Measurements from ENCODE around the gene ANKH.
"Not testable (repeated sequence)": the region's sequence is repeated elsewhere in the genome, so short reads cannot be mapped to it uniquely, and the experiment has no call there.

The ANKH gene

DNA sequence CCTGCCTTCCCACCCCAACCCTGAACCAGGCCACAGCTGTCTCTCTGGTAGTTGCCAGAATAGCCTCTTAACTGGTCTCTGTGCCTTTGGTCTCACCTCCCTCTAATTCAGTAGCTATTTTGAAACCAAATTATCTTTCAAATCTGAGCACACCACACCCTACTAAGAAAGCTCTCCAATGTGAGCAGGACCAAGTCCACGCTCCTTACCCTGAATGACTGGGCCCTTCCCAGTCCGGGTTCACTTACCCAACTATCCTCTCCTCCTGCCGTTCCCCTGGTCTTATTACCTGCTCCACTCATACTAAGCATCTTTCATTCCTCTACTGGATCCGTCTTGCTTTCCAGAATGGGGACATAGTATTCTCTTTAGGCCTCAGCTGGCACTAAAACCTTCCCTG, 16.8 kb downstream of the ANKH start:
- no peak for DNase-seq (ENCODE audit: low read depth in 2 of 2)

- no peak for DNase-seq (ENCODE audit: low read depth in 2 of 2)
Observed at GRCh38 chr5:14853685-14854084, 17.9 kb downstream of the ANKH start.

DNA sequence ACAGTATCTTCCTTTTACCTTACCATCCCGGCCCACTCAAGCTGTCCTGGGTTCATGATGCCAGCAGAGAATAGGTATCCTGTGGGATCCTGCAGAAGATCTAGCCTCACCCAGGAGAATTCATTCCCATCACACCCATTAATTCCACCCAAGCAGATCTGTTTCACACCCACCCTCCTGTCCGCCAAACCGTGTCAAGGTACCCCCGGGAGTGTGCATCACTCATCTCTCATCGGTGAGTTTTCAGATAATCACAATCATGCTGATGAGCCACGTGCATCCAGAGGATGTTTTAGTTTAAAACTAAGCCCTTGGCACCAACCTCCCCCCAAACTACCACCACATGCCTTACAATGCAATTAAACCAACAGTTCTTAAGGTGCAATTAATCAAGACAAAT, 18.8 kb downstream of the ANKH start:
- DNase-seq (ENCODE audit: low read depth in 2 of 2) = no peak

- DNase-seq (ENCODE audit: low read depth in 2 of 2) = no peak
Observed at GRCh38 chr5:14851999-14852526, 19.5 kb downstream of the ANKH start.

DNA sequence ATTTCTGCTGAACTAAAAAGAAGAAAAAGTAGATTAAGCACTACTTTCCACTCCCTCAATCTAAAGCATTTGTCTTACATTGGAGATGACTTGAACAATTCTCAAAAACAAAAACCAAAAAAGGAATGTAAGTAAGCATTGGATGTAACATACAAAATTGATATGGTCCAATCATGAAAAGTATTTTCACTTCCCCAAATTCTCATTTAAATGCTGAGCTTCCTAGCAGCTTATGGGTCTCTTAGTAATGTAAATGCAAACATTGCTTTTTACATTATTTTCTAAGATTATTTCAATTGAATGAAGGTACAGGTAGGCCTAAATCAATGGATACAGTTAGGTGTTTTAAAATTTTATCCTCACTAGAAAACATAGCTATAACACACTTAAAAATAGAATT, 20.0 kb downstream of the ANKH start:
- no peak for DNase-seq (ENCODE audit: low read depth in 2 of 2)

DNA sequence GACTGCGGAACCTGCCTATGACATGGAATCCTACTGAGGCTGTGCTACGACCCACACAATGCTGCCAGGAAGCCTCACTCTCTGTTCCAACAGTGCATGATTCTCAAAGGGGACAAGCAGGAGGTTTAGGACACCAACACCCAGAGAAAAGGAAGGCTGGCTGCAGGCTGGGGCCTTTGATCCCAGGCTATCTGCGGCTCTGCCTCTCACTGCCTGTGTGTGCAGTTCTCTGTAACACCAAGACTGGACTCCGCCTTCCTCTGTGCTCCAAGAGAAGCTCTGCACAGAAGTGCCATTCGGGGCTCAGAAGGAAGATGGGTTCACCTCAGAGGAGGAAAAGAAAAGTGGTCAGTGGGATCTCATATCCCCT, 20.5 kb downstream of the ANKH start:
- no peak for DNase-seq (ENCODE audit: low read depth in 2 of 2)

- no peak for DNase-seq (ENCODE audit: low read depth in 2 of 2)
Observed at GRCh38 chr5:14850419-14851049, 21.0 kb downstream of the ANKH start.

DNA sequence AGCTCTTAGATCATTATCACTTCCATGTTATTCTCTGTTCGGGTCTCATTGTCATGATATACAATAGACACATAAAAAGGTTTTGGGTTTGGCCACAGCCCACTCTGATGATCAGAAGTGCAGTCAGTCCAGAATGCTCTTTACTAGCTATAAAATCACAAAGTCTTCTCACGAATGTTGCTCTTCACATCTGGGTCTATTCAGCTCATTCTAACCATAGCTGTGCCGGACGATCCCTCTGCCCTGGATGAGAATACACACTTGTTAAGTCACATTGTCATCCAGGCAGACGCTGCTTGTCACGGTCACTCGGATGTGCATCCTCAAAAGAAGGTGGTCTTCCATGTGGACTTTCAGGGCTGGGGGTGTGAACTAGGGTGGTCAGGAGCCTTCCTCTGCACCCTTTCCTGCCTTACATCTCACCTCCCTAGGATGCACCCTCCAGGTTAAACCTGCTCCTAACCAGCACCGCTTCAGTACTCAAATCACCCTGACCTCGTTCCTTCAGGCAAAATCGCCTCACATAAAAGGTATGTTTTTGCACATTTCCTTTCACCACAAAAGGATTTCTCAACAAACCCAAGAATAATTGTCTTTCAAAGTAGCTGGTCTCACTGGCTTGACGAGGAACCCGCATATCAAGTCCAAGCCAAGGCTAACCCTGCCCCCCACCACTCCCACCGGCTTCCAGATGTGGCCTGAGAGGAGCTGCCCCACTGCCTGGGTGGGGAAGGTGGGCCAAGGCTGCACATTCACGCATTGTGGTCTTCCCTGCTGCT, 21.9 kb downstream of the ANKH start:
- DNase-seq (ENCODE audit: low read depth in 2 of 2) = no peak

DNA sequence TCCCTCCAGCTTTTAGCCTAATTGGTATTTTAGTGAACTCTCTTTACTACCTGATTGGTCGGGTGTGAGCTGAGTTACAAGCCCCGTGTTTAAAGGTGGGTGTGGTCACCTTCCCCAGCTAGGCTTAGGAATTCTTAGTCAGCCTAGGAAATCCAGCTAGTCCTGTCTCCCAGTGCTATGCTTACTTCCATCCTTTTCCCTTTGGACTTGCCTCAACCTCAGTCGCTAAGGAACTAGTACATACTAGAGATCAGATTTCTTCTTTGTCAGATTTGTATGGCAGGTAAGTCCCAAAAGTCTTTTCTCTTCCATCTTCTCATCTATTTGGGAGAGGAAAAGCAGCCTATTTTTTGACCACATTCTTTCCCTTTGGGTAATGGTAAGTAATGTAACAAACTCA, 22.6 kb downstream of the ANKH start:
- DNase-seq (ENCODE audit: low read depth in 2 of 2) = not testable (repeated sequence)

- DNase-seq (ENCODE audit: low read depth in 2 of 2) = no peak
Observed at GRCh38 chr5:14848385-14848784, 23.2 kb downstream of the ANKH start.

GRCh38 chr5:14847471-14847870, 24.1 kb downstream of the ANKH start:
- no peak for DNase-seq (ENCODE audit: low read depth in 2 of 2)

DNA sequence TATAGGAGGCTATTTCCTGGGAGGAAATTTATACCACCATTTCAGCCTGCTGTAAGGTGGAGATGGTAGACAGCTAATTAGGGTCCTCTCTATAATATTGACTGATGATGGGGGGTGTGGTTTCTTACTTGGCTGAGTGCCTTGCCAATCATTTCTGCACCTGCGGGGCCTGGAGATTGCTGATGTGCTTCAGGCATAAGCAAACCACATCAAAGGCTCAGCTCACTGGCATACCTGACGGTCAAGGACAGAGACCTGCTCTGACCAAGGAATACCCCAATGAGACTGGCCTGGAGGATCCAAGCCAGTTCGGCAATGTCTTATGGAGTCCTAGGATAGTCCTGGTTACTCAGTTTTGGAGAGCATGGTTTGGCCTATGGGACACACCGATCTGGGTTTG, 29.5 kb downstream of the ANKH start:
- DNase-seq (ENCODE audit: low read depth in 2 of 2) = no peak

DNA sequence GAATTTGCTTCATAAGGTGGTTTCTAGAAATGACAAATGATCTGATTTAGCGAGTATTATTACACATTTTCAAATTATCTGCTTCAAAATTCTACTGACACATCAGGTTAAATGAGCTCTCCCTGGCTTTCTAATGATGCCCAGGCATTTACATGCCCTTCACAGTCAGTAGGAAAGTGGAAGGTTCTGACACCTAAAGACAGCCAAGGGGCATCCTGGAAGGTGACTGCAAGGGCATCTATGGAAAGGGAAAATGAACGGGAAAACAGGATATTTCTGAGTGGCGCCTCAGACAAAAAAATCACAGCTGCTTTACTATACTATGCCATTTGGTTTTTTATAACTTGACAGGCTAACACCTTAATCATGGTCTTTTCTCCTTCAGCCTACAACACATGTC, 31.0 kb downstream of the ANKH start:
- no peak for DNase-seq (ENCODE audit: low read depth in 2 of 2)

GRCh38 chr5:14838396-14839319, 32.9 kb downstream of the ANKH start:
- no peak for DNase-seq (ENCODE audit: low read depth in 2 of 2)

- DNase-seq (ENCODE audit: low read depth in 2 of 2) = not testable (repeated sequence)
Observed at GRCh38 chr5:14837423-14838122, 34.0 kb downstream of the ANKH start.

DNA sequence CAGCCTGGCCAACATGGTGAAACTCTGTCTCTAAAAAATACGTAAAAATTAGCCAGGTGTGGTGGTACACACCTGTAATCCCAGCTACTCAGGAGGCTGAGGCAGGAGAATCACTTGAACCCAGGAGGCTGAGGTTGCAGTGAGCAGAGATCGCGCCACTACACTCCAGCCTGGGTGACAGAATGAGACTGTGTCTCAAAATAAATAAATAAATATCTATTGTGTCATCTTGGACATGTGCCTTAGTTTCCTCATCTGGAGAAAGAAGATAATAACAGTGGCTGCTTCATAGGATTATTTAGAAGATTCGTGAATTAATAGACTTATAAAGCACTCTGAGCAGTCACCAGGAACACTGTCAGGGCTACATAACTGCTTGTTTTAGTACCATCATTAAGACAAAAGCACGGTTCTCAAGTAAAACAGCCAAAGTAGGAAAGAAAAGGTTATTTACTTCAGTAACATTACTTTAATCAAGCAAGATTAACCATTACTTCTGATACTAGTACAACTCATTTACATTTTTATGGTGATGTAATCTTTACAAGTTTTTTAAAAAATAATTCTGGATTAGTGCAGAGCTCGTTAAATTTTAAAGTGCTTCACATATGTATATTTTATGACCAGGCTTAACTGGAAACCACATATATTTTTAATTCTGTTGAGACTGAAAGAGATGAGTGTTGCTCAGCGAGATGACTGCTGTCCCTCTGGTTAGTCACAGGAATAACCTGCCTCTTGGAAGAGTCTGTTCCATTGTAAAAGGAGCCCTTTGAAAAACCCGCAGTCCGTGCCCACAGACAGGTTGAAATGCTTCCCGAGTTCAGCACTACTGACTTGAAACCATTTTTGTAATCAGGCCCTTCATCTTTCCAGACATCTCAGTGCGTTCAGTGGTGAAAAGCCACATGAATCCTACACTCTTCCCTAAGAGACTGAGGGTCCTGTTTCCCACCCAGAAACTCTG, 36.7 kb downstream of the ANKH start:
- DNase-seq (ENCODE audit: low read depth in 2 of 2) = no peak

DNA sequence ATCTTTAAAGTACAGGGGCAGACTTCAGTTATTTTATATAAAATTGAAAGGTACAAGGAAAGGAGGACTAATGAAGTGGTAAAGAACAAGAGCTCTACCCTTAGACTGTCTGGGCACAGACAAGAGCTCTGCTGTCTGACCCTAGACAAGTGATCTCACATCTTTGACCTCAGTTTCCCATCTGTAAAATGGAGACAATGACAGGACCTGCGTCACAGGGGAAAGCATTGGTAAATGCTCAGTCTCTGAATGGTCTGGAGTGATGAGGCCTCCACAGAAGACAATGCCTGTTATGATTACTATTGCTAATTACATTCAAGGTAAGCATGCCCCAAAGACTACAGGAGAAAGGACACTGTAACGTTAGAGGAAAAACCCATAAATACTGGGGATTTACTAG, 37.5 kb downstream of the ANKH start:
- no peak for DNase-seq (ENCODE audit: low read depth in 2 of 2)

- DNase-seq (ENCODE audit: low read depth in 2 of 2) = no peak
Observed at GRCh38 chr5:14831006-14831338, 40.6 kb downstream of the ANKH start.

- DNase-seq (ENCODE audit: low read depth in 2 of 2) = no peak
Observed at GRCh38 chr5:14830210-14831005, 41.2 kb downstream of the ANKH start.

- DNase-seq (ENCODE audit: low read depth in 2 of 2) = no peak
Observed at GRCh38 chr5:14829396-14829795, 42.2 kb downstream of the ANKH start.
